GM23338 (cell line): ENCODE measurements around the gene NKD1. TPM values are rescaled to one million over a fixed set of nuclear protein-coding genes. Genes with fewer than 3 reads are reported as not detected.

Source experiments
- ATAC-seq: fragments of 200-7000 bp; cut with Tn5 transposase; 3 replicates; pipeline ENCODE4 v1.9.1; 2020
- DNase-seq: peaks from one replicate; pipeline ENCODE4 v3.0.0-alpha.2; 2015; ENCODE audit warnings: low spot score
- H2AFZ ChIP-seq: fragments of 200-600 bp; sonication (generic); 2 replicates; pipeline ENCODE4 v1.8.0; 2016; ENCODE audit warnings: antibody characterized with exemption, mild to moderate bottlenecking, moderate library complexity
- H3F3A ChIP-seq: fragments of 200-600 bp; sonication (generic); replicated peaks from 2 replicates; pipeline ENCODE4 v1.8.0; 2017; ENCODE audit warnings: antibody characterized with exemption, mixed run types, low read depth
- H3K27ac ChIP-seq: fragments of 200-600 bp; sonication (generic); 2 replicates; pipeline ENCODE4 v1.6.1; 2016; ENCODE audit warnings: low read depth
- H3K27me3 ChIP-seq: fragments of 200-600 bp; sonication (generic); 2 replicates; pipeline ENCODE4 v1.8.0; 2016; ENCODE audit warnings: mild to moderate bottlenecking, mixed run types, moderate library complexity; ENCODE audit not compliant: insufficient read depth
- H3K36me3 ChIP-seq: fragments of 200-600 bp; sonication (generic); 2 replicates; pipeline ENCODE4 v1.8.0; 2016; ENCODE audit warnings: mild to moderate bottlenecking; ENCODE audit not compliant: insufficient read depth
- H3K4me1 ChIP-seq: fragments of 200-600 bp; sonication (generic); 2 replicates; pipeline ENCODE4 v1.8.0; 2016; ENCODE audit warnings: mild to moderate bottlenecking, moderate library complexity; ENCODE audit not compliant: insufficient read depth
- H3K4me2 ChIP-seq: fragments of 200-600 bp; sonication (generic); 2 replicates; pipeline ENCODE4 v1.7.1; 2017; ENCODE audit warnings: mixed run types
- H3K4me3 ChIP-seq: fragments of 200-600 bp; sonication (generic); 2 replicates; pipeline ENCODE4 v1.6.1; 2016; ENCODE audit warnings: mixed run types
- H3K79me2 ChIP-seq: fragments of 200-600 bp; sonication (generic); replicated peaks from 2 replicates; pipeline ENCODE4 v1.8.0; 2017; ENCODE audit warnings: mild to moderate bottlenecking; ENCODE audit not compliant: insufficient read depth
- H3K9me2 ChIP-seq: fragments of 200-600 bp; sonication (generic); 2 replicates; pipeline ENCODE4 v1.8.0; 2017; ENCODE audit not compliant: insufficient read depth
- H4K20me1 ChIP-seq: fragments of 200-600 bp; sonication (generic); replicated peaks from 2 replicates; pipeline ENCODE4 v1.8.0; 2017; ENCODE audit warnings: mild to moderate bottlenecking; ENCODE audit not compliant: insufficient read depth
- H3K27ac Mint-ChIP-seq: 2 replicates; pipeline ENCODE4 v1.8.0; 2020; ENCODE audit warnings: inconsistent platforms, mild to moderate bottlenecking, moderate library complexity, mixed read lengths
- H3K27me3 Mint-ChIP-seq: 3 replicates; pipeline ENCODE4 v1.8.0; 2022; ENCODE audit warnings: low read depth, mild to moderate bottlenecking, moderate library complexity, mixed read lengths, inconsistent platforms; ENCODE audit not compliant: insufficient read depth, poor library complexity
- H3K36me3 Mint-ChIP-seq: 3 replicates; pipeline ENCODE4 v1.8.0; 2021; ENCODE audit warnings: low read depth, mild to moderate bottlenecking, inconsistent platforms, moderate library complexity, mixed read lengths
- H3K4me1 Mint-ChIP-seq: 3 replicates; pipeline ENCODE4 v1.8.0; 2020; ENCODE audit warnings: mild to moderate bottlenecking, inconsistent platforms, mixed read lengths
- H3K4me3 Mint-ChIP-seq: 3 replicates; pipeline ENCODE4 v1.8.0; 2021; ENCODE audit warnings: moderate library complexity, mild to moderate bottlenecking, inconsistent platforms, mixed read lengths
- H3K9me3 Mint-ChIP-seq: 3 replicates; pipeline ENCODE4 v1.8.0; 2020; ENCODE audit warnings: moderate library complexity, mild to moderate bottlenecking, inconsistent platforms, mixed read lengths
- CREB1 ChIP-seq: fragments of 250-450 bp; sonication (Bioruptor Pico); IDR thresholded peaks from 2 replicates; pipeline ENCODE4 v1.5.0; 2020; ENCODE audit warnings: low read depth, mild to moderate bottlenecking, moderate library complexity
- ETS1 ChIP-seq: IDR thresholded peaks from 2 replicates; pipeline ENCODE4 v1.6.1; 2016; ENCODE audit warnings: antibody characterized with exemption
- EZH2 ChIP-seq: fragments of 200-600 bp; sonication (generic); IDR thresholded peaks from one replicate; pipeline ENCODE4 v1.8.0; 2017; ENCODE audit warnings: antibody characterized with exemption, mild to moderate bottlenecking, low read depth; ENCODE audit not compliant: unreplicated experiment
- EZH2phosphoT487 ChIP-seq: fragments of 200-600 bp; sonication (generic); IDR thresholded peaks from one replicate; pipeline ENCODE4 v1.8.1; 2018; ENCODE audit warnings: antibody characterized with exemption; ENCODE audit not compliant: unreplicated experiment
- NANOG ChIP-seq: IDR thresholded peaks from 2 replicates; pipeline ENCODE4 v1.6.1; 2016; ENCODE audit warnings: antibody characterized with exemption, borderline replicate concordance
- POLR2AphosphoS5 ChIP-seq: IDR thresholded peaks from 2 replicates; pipeline ENCODE4 v1.6.1; 2016; ENCODE audit warnings: antibody characterized with exemption, low read depth
- REST ChIP-seq: IDR thresholded peaks from one replicate; pipeline ENCODE4 v1.6.1; 2018; ENCODE audit warnings: antibody characterized with exemption; ENCODE audit not compliant: unreplicated experiment
- STAT1 ChIP-seq: IDR thresholded peaks from one replicate; pipeline ENCODE4 v1.6.1; 2016; ENCODE audit warnings: antibody characterized with exemption; ENCODE audit not compliant: unreplicated experiment
- ZNF114 ChIP-seq: fragments of 250-450 bp; sonication (Bioruptor Pico); IDR thresholded peaks from 2 replicates; pipeline ENCODE4 v1.5.0; 2020; ENCODE audit warnings: mild to moderate bottlenecking, moderate library complexity
- polyA plus RNA-seq: library from polyadenylated mRNA; unstranded; fragments of >200 nt; fragmentation: Nextera tagmentation; extraction: Ambion mirVana; gene quantifications from 2 replicates; pipeline ENCODE4 v1.2.1, GENCODE V29; 2016
- total RNA-seq: library from RNA; depleted of rRNA; stranded (reverse); fragments of >200 nt; shearing (Covaris generic); gene quantifications from 2 replicates; pipeline ENCODE4 v1.2.3, GENCODE V29; 2014

The NKD1 gene
- total and polyA plus RNA-seq, 2 experiments from 2014 or later = 2.1 to 2.3 TPM

- H3K4me1 Mint-ChIP-seq = peaks cover 30% of the 10 kb centered on the region
- Histone ChIP-seq H4K20me1 (no peaks in the 10 kb centered on the region), H2AFZ (no peak overlapping the region), H3K4me2 (no peak overlapping the region), H3K79me2 (no peaks in the 10 kb centered on the region), H3K27ac (no peak overlapping the region), H3K4me3 (no peak overlapping the region), H3K36me3 (no peaks in the 10 kb centered on the region), H3K9me2 (no peaks in the 10 kb centered on the region), H3F3A (0 out of 2 replicates have a peak, but pooled peaks cover 3% of the 10 kb centered on the region), H3K4me1 (no peaks in the 10 kb centered on the region), H3K27me3 (no peaks in the 10 kb centered on the region)
- no peak overlapping the region for H3K4me3 Mint-ChIP-seq
- DNase-seq (no peak), ATAC-seq (no peak)
- H3K27me3 Mint-ChIP-seq = peaks cover 18% of the 10 kb centered on the region
- H3K9me3 Mint-ChIP-seq = no peaks in the 10 kb centered on the region; the same call in 2 of the 3 replicates
- no peak for TF ChIP-seq REST
- no peaks in the 10 kb centered on the region; the same call in 2 of the 3 replicates for H3K36me3 Mint-ChIP-seq
- H3K27ac Mint-ChIP-seq = no peak overlapping the region; the same call in 1 of the 2 replicates
These were observed 59.9 kb downstream of the NKD1 start for GRCh38 chr16:50607970-50608557.

- H3K4me1 Mint-ChIP-seq = peaks cover 25% of the 10 kb centered on the region
These were observed 60.9 kb downstream of the NKD1 start for GRCh38 chr16:50609049-50609448.

More at GRCh38 chr16:50609049-50609448, 60.9 kb downstream of the NKD1 start:
- 0 out of 2 replicates have a peak, but pooled peaks cover 3% of the 10 kb centered on the region for H3F3A ChIP-seq
- no peaks in the 10 kb centered on the region; the same call in 2 of the 3 replicates for H3K9me3 Mint-ChIP-seq
- ATAC-seq (no peak), DNase-seq (no peak)
- no peaks in the 10 kb centered on the region for H3K4me1 ChIP-seq
- H3K4me2 ChIP-seq = no peak overlapping the region
- no peak overlapping the region for H3K4me3 ChIP-seq
- H3K36me3 Mint-ChIP-seq = no peaks in the 10 kb centered on the region; the same call in 2 of the 3 replicates
- H3K4me3 Mint-ChIP-seq = no peak overlapping the region
- TF ChIP-seq STAT1 (no peak), EZH2 (no peak), ZNF114 (CRISPR knock-in tag) (no peak), ETS1 (no peak), POLR2AphosphoS5 (no peak), NANOG (no peak), CREB1 (CRISPR knock-in tag) (no peak), EZH2phosphoT487 (no peak)
- H3K79me2 ChIP-seq = no peaks in the 10 kb centered on the region
- no peaks in the 10 kb centered on the region for H3K27me3 ChIP-seq
- no peaks in the 10 kb centered on the region for H3K9me2 ChIP-seq
- no peak overlapping the region for H2AFZ ChIP-seq
- no peaks in the 10 kb centered on the region for H4K20me1 ChIP-seq
- H3K27ac ChIP-seq = no peak overlapping the region
- H3K27ac Mint-ChIP-seq = no peak overlapping the region
- no peaks in the 10 kb centered on the region for H3K36me3 ChIP-seq
- peaks cover 18% of the 10 kb centered on the region for H3K27me3 Mint-ChIP-seq
